Nucleus accumbens (tissue), 56 donors: Measurements from ENCODE around the gene ACSL3.
"Not testable (repeated sequence)": the region's sequence is repeated elsewhere in the genome, so short reads cannot be mapped to it uniquely, and the experiment has no call there.

Source experiments
- DNase-seq, 56 donors: peaks; one replicate each; lab custom pipeline; 2025; lab: John Stamatoyannopoulos, UW

Gene ACSL3

DNA sequence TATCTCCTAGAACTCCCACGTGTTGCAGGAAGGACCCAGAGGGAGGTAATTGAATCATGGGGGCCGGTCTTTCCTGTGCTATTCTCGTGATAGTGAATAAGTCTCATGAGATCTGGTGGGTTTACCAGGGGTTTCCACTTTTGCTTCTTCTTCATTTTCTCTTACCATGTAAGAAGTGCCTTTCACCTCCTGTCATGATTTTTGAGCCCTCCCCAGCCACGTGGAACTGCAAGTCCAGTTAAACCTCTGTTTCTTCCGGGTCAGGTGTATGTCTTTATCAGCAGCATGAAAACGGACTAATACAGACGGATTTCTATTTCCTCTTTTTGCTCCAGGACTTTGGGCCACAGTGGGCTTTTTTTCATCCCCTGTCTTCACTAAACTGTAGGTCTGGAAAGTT is 102.8 kb downstream of the ACSL3 start:
- DNase-seq: no peak

DNA sequence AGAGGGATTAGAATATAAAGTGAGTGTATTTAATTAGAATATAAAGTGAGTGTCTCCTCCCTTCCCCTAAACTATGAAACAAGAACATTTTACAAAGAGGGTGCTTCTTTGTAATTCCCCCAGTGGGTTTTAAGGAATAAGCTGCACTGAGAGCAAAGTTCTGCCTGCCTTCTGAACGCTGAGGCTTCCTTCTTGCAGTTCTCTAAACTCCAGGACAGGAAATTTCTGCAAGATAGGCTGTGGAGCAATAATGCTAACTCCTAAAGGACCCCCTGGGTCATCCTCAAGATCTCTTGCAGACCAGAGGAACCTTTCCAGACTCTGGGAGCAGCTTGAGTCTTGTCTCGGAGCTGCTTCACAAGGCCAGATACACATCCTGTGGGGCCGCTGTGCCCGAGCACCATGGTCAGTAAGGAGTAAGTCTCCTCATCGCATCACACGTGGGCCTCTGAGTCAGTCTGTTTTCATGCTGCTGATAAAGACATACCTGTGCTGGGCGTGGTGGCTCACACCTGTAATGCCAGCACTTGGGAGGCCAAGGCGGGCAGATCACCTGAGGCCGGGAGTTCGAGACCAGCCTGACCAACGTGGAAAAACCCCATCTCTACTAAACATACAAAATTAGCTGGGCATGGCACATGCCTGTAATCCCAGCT is 103.7 kb downstream of the ACSL3 start:
- DNase-seq: no peak

DNA sequence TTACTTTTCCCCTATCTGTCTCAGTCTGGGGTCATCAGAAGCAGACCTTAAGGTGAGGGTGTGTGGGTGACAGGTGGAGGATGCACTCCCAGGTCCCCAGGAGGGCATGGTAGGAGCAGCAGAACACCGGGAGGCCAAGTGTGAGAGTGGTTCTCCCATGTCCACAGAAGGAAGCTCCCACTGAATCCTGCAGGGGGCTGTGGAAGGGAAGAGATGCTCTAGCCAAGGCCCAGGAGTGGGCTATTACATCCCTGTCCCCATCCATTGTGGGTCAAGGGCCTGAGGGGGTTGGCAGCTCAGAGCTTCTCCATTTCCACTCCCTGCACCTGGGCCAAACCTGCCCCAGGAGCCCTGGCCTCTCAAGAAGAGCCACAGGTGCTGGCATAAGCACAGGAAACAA is 104.7 kb downstream of the ACSL3 start:
- DNase-seq: no peak

DNA sequence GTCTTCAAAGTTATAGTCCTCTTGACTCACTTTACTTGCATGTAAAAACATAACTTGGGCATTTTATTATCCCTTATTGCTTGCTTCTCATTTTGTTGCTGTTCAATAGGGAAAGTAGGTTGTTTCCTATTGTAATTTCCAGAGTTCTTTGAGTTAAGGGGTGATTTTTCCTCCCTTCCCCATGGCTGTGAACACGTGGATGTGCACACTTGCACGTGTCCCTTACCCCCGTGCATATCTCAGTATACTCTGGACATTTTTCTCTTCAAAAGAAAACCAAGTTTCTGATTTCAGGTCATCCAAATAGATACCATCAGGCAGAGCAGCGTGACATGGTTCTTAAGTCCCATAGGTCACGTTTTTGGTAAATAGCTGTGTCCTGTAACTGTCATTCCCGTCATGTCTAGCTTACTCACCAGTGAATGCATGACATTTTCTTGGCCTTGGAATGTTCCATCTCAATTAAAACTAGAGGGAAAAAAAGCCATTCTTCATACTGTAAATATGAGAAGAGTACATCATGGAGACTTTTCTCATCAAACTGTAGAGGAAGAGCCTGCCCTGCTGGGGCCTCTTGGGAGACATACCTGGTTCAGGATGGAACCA is 107.8 kb downstream of the ACSL3 start:
- no peak for DNase-seq

DNA sequence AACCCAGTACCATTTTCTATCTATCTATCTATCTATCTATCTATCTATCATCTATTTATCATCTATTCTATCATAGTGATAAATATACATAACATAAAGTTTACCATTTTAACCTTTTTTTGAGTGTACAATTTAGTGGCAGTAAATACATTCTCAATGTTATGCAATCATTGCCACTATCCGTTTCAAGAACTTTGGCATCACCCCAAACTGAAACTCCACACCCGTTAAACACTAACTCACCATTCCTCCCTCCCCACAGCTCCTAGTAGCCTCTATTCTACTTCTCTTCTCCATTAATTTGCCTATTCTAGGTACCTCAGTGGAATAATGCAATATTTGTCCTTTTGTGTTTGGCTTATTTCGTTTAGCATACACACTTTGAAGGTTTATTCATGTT is 108.7 kb downstream of the ACSL3 start:
- no peak for DNase-seq

DNA sequence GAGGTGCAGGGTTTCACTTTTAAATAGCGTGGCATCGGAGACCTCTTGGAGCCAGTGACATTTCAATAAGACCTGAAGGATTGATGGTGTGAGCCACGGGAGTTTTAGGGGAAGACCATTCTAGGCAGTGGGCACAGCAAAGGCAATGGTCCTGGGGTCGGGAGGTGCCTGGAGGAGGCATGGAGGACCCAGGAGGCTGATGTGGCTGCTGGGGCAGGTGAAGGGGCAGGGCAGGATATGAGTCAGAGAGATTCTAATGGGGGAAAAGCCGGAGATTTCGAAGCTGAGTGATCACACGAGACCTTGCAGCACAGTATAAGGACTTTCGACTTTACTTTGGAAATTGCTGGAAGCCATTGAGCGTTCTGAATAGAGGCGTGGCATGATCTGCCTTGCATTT is 111.6 kb downstream of the ACSL3 start:
- no peak for DNase-seq

DNA sequence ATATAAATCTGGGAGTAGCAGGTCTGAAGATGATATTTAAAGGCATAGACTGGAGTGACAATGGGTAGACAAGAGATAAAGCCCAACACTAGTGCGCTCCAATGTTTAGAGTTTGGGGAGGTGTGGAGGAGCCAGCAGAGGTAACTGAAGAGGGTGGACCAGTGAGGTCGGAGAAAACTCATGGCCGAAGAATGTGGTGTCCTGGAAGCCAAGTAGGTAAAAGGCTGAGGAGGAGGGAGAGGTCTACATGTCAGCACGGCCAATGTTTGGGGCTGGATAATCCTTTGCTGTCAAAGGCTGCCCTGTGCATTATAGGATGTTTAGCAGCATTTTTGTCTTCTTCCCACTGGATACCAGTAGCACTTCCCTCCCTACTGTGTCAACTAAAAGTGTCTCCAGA is 112.4 kb downstream of the ACSL3 start:
- no peak for DNase-seq

DNA sequence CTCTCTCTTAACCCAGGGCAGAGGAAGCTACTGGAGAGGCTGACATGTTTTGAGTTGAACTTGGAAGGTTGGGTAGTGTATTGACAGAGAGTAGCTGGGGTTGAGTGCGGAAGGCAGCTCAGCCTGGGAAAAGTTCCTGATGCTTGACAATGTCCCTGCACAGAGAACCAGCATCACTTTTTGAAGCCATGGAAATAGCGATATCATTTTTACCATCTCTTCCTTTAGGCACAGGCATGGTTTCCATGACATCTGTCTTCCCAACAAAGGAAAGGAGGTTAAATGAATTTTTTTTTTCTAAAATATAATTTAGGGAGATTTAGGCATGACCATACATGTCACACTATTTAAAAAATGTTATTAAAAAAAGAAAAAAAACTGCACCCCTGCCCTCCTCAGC is 112.9 kb downstream of the ACSL3 start:
- no peak for DNase-seq

DNA sequence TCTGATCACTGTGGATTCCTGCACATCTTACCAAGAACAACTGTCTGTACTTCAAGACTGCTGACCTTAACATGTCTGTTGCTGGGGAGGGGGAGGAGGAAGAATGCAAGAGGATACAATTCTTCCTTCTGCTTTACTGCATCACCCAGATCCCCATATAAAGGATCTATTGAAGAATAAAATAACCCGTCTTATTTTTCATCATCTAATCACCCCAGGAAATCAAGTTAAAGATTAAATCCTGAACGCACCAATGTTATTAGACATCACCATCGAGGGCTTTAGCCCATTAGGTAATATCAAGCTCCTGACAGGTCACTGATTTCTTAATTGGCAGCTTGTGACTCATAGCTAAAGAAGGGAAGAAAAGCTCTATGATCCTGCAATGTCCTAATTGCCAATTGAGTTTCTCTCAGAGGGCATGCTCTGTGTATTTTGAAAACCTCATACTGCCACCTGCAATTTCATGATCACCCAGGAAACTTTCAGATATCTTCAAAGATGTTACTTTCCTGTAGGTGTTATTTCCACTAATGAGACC is 115.8 kb downstream of the ACSL3 start:
- no peak for DNase-seq

DNA sequence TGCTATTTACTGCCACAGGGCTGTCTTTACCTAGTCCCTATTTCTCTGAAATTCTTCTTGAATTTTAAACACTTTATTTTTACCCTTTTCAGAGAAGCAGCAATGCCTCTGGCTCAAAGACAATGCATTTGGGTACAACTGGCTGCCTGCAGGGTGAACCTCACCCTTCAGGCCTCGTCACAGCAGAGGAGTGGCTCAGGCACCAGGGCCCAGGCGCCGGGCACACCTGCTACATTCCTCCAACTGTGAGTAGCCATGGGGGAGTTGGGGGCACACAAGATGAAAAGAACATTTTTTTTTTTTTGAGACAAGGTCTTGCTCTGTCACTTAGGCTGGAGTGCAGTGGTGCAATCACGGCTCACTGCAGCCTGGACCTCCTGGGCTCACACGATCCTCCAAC is 116.3 kb downstream of the ACSL3 start:
- no peak for DNase-seq

DNA sequence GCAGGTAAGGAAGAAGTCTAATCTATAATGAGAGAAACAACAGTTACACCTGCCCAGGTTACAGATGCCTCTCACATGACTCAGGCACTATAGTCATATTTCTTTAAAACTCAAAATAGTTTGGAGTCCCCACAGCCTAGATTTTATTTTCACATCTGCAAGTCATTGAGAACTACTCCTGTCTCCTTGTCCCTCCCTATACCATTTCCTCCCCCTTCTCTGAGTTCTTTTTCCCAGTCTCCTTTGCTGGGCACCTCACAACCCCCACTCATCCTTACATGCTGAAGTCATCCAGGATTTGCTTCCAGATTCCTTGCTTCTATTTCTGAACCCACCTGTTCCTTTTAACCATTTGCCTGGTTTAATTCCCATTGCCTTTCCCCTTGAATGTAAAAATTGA is 118.0 kb downstream of the ACSL3 start:
- no peak for DNase-seq

DNA sequence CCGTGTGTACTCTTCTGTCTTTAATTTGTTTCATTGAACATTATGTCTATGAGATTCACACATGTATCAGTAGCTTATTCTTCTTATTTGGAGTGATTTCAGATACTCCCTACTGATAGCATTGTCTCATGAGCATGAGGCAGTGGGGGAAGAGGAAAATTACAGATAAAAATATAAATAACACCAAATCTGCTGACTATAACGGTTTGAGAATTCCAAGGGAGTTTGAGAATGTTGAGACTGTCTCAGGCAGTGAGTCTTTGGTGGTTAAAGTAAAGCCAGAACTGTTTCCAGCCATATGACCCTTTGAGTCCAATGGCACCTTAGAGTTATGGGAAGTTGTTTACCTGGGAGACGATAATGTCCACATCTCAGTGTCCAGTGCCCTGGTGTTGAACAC is 118.6 kb downstream of the ACSL3 start:
- no peak for DNase-seq

DNA sequence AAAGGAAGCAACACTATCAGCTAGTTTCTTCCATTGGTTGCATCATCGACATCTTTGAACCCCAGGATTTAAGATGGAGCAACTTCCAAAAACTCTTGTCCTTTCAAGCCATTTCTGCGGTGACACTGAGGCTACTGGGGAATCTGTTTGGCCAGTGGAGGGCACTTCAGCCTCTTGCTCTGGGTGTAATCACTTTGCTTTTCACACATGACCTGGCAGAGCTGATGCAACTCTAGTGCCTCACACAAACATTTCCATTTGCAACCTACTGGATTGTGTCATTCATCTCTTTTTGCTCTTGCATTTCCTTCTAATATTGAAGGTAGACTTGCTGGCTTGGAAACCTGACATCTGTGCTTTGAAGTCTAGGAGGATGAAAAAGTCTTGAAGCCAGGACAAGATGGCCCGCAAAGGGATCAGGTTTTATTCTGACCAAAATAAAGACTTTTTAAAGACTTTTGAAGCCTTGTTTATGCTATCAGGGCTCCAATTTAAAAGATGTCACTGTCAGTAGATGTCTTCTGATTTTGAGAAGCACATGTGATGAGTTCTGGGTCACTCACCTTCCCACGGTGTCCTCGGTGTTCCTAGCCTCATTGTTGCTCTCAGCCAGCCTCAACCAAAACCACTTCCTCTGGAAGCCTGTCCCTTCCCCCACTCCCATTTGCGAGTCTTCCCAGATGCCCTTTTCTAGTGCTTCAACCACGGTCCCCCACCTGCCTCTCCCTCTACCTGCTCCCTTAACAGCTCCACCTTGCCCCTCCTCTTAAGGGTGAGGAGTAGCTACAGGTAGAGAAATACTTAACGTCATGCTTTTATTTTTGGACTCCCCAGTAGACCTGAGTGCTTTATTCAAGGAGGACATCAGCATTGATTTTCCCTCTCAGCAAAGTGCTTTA is 121.4 kb downstream of the ACSL3 start:
- DNase-seq: peak in 39 of 56 donors; percentile 1 to 63 (median 18)

DNA sequence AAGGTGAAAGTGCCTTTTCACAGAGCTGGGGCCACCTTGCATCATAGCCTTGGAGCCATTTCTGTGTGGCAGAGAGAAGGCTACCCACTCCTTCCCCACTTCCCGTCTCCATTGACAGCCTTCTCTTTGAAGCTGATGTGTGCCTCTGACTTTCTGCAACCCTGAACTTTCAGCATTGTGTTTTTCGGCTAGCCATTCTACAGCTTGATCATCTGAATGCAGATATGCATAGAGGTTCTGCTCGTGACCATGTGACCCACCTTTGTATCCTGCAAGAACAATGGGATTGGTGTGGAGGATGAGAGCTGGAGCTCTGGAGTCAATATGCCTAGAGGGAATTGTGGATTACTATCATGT is 122.1 kb downstream of the ACSL3 start:
- DNase-seq: no peak

DNA sequence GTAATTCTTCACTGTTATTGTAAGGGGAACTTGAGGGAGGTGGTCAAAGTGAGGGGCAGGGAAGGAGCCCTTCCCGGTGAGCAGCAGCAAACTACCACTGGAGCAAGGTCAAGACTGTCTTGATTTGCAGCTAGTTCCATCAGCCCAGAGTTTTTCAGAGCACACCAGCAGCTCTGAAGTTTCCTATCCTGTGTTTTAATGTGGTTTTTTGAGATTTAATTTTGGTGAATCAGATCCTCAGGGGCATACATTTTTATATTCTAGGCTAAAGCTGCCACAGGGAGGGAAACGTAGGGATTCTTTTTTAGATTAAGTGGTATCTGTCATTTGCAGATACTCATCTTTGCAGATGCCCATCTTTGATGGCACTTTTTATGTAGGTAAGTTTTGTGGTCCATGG is 124.1 kb downstream of the ACSL3 start:
- DNase-seq: no peak

DNA sequence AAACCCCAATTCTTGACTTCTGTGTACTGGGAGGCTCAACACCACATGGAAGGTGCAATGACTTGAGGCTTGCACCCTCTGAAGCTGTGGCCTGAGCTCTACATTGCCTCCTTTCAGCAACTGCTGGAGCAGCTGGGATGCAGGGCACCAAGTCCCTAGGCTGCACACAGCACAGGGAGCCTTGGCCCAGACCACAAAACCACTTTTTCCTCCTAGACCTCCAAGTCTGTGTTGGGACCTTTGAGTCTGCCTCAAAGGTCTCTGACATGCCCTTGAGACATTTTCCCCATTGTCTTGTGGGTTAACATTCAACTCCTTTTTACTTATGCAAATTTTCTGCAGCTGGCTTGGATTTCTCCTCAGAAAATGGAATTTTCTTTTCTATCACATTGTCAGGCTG is 128.6 kb downstream of the ACSL3 start:
- no peak for DNase-seq

DNA sequence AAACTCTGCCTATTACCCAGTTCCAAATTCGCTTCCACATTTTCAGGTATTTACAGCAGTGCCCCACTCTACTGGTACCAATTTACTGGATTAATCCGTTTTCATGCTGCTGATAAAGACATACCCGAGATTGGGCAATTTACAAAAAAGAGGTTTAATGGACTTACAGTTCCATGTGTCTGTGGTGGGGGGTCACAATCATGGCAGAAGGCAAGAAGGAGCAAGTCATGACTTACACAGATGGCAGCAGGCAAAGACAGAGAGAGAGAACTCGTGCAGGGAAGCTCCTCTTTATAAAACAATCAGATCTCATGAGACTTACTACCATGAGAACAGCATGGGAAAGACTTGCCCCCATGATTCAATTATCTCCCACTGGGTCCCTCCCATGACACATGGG is 129.4 kb downstream of the ACSL3 start:
- not testable (repeated sequence) for DNase-seq

DNA sequence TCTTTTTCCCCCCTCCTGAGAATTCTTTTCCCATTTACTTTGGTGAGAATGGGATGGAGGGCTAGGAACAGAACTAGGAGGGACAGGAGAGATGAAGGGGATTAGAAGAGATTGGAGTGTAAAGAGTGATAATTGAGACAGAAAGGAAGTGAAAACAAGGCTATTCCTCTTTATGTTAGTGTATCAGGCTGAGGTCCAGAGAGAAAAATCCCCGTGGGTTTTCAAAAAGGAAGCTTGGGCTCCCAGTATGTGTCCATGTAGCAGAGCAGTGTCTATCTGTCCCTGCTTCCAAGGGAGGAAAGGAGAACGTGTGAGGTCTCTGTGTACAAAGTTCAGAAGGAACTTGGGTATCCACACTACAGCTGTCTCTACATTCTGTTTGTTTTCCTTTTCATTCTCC is 131.3 kb downstream of the ACSL3 start:
- no peak for DNase-seq
